ENCODE measurements around the gene CST11.

CST11 gene

GRCh38 chr20:23461180-23461579 lies 8.5 kb upstream of the CST11 start:
- no peak for DNase-seq (ENCODE audit: low spot score)
- no peak for TF ChIP-seq CTCF (IDR thresholded peaks at IDR 0.05)
- no peak overlapping the region for H3K4me3 ChIP-seq
- no peak overlapping the region for H3K27ac ChIP-seq

- DNase-seq (ENCODE audit: low spot score), result no peak
- H3K27ac ChIP-seq, result no peak overlapping the region
- no peak overlapping the region for H3K4me3 ChIP-seq
- no peak for TF ChIP-seq CTCF (IDR thresholded peaks at IDR 0.05)
These were observed 6.9 kb upstream of the CST11 start for GRCh38 chr20:23459461-23460150.

- no peak for TF ChIP-seq CTCF (IDR thresholded peaks at IDR 0.05)
- Histone ChIP-seq H3K4me3 (no peak overlapping the region), H3K27ac (no peak overlapping the region)
- DNase-seq (ENCODE audit: low spot score), result no peak
These were observed 4.2 kb upstream of the CST11 start for GRCh38 chr20:23456873-23457272.

- no peak overlapping the region for H3K27ac ChIP-seq
- DNase-seq (ENCODE audit: low spot score), result no peak
- no peak overlapping the region for H3K4me3 ChIP-seq
- no peak for TF ChIP-seq CTCF (IDR thresholded peaks at IDR 0.05)
These were observed 3.7 kb upstream of the CST11 start for GRCh38 chr20:23456409-23456808.

- no peak for DNase-seq (ENCODE audit: low spot score)
- TF ChIP-seq CTCF (IDR thresholded peaks at IDR 0.05), result no peak
- Histone ChIP-seq H3K4me3 (no peak overlapping the region), H3K27ac (no peak overlapping the region)
These were observed 3.0 kb upstream of the CST11 start for GRCh38 chr20:23455639-23456038.

- no peak overlapping the region for H3K4me3 ChIP-seq
- H3K27ac ChIP-seq, result no peak overlapping the region
- DNase-seq (ENCODE audit: low spot score), result no peak
- TF ChIP-seq CTCF (IDR thresholded peaks at IDR 0.05), result no peak
These were observed 2.1 kb upstream of the CST11 start for GRCh38 chr20:23454816-23455215.
